ENCODE data around the gene FSTL4. TPM values are rescaled to one million over a fixed set of nuclear protein-coding genes. Genes with fewer than 3 reads are reported as not detected.

FSTL4 gene
- polyA plus RNA-seq, 1 donor (not counting 4 experiments of a cell fraction or from before 2014, with no cell fraction given) = 1.7 TPM

DNA sequence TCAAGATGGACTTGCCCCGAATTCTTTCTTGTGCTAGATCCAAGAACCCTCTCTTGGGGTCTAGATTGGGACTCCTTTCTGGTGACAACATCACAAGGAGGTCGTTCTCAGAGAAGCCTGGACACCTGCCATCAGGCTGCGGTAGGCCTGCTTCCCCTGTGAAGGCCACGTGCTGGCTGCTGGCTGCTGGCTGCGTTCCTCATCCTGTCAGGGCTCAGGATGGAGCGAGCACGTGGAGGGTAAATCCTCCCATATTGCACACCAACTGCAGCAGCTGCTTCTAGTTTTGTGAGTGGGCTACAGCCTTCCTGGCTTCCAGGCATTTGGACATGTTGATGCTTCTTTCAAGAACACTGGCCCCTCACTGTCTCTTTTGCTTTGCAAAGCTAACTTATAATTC is 464.9 kb downstream of the FSTL4 start:
- Histone ChIP-seq H3K9me1 (ENCODE audit: control insufficient read depth, extremely low read depth, insufficient read depth, low read length) (no peaks in the 10 kb centered on the region), H3K27me3 (ENCODE audit: control insufficient read depth, extremely low read depth, insufficient read depth, low read length) (no peaks in the 10 kb centered on the region), H3K4me2 (ENCODE audit: control insufficient read depth, extremely low read depth, insufficient read depth, low read depth, low read length) (no peak overlapping the region), H3K4me1 (ENCODE audit: control insufficient read depth, extremely low read depth, insufficient read depth, low read length) (no peaks in the 10 kb centered on the region), H2AFZ (ENCODE audit: control insufficient read depth, low read length) (no peak overlapping the region), H3K9me3 (ENCODE audit: control insufficient read depth, low read depth, low read length) (no peaks in the 10 kb centered on the region), H3K79me2 (ENCODE audit: control insufficient read depth, insufficient read depth, low read length) (no peaks in the 10 kb centered on the region), H3K27ac (ENCODE audit: control insufficient read depth, insufficient read depth, low read length) (no peak overlapping the region), H4K20me1 (ENCODE audit: control insufficient read depth, extremely low read depth, insufficient read depth, low read length) (no peaks in the 10 kb centered on the region), H3K9ac (ENCODE audit: control insufficient read depth, extremely low read depth, insufficient read depth, low read length) (no peak overlapping the region), H3K4me3 (ENCODE audit: control insufficient read depth in 2 of 3, extremely low read depth in 1 of 3, insufficient read depth in 2 of 3, low read depth in 1 of 3, low read length in 3 of 3) (no peak overlapping the region), H3K36me3 (ENCODE audit: control insufficient read depth in 2 of 2, extremely low read depth in 1 of 2, insufficient read depth in 2 of 2, low read length in 2 of 2) (no peaks in the 10 kb centered on the region)
- TF ChIP-seq EZH2 (IDR thresholded peaks at IDR 0.05; ENCODE audit: low read length) = no peak
- TF ChIP-seq, protein P1, sequence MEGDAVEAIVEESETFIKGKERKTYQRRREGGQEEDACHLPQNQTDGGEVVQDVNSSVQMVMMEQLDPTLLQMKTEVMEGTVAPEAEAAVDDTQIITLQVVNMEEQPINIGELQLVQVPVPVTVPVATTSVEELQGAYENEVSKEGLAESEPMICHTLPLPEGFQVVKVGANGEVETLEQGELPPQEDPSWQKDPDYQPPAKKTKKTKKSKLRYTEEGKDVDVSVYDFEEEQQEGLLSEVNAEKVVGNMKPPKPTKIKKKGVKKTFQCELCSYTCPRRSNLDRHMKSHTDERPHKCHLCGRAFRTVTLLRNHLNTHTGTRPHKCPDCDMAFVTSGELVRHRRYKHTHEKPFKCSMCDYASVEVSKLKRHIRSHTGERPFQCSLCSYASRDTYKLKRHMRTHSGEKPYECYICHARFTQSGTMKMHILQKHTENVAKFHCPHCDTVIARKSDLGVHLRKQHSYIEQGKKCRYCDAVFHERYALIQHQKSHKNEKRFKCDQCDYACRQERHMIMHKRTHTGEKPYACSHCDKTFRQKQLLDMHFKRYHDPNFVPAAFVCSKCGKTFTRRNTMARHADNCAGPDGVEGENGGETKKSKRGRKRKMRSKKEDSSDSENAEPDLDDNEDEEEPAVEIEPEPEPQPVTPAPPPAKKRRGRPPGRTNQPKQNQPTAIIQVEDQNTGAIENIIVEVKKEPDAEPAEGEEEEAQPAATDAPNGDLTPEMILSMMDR (optimal IDR thresholded peaks at IDR 0.05 in 1 of 3, IDR thresholded peaks at IDR 0.05 in 1 of 3, conservative IDR thresholded peaks at IDR 0.05 in 1 of 3; ENCODE audit: extremely low read depth in 1 of 3, insufficient read depth in 2 of 3, low read length in 3 of 3) = no peak
- dilution Hi-C loops (cut with MboI; ENCODE audit: extremely low pct_ligation_motif_present, low sequenced_read_pairs) = no loop called here
- DNase-seq (ENCODE audit: low read depth, low spot score) (no peak), FAIRE-seq (no peak)

Small RNA genes lying within 50 kb of the gene (small RNA-seq; reads per million reads assigned to genes)
- 0 reads per million in 3 experiments for gene MIR1289-2 (ENCODE audit: insufficient read length in 3 of 3, low read depth in 3 of 3, low replicate concordance in 1 of 3)

Data from keratinocyte (primary cell).